ENCODE measurements around the gene ITGB1. TPM values are rescaled to one million over a fixed set of nuclear protein-coding genes. Genes with fewer than 3 reads are reported as not detected.
A peak's percentile ranks its signal among the peaks of the same experiment; 100 is the strongest.

Gene ITGB1
- total and polyA plus RNA-seq, 2 donors from 2014 or later = 156 to 410 TPM

DNA sequence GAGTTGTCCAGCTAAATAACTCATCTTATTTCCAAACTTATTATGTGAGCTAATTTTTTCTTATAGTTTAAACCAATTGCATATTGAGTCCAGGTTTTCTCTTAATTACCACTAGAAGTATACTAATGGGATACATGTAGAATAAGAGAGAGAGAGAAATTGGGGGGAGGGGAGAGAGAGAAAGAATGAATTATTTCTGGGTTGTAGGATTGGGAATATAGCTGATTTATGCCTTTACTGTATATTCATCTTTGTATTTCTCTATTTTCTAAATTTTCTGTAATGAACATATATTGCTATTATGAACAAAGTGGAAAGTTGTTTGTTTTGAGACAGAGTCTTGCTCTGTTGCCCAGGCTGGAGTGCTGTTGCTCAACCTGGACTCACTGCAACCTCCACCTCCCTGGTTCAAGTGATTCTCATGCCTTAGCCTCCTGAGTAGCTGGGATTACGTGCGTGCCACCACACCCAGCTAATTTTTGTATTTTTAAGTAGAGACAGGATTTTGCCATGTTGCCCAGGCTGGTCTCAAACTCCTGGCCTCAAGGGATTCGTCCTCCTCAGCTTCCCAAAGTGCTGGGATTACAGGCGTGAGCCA is 26.1 kb upstream of the ITGB1 start:
- no peaks in the 10 kb centered on the region for H3K27me3 ChIP-seq (ENCODE audit: control insufficient read depth, insufficient read depth, low read length)
- H3K36me3 ChIP-seq (ENCODE audit: control insufficient read depth in 2 of 3, insufficient read depth in 3 of 3, low read length in 3 of 3) = no peaks in the 10 kb centered on the region
- DNase-seq (no peak), FAIRE-seq (no peak)
- no peak overlapping the region for H3K4me3 ChIP-seq (ENCODE audit: low read length in 3 of 3)
- no peak overlapping the region for H3K9ac ChIP-seq (ENCODE audit: low read length in 3 of 3)
- H3K27ac ChIP-seq (ENCODE audit: low read depth in 2 of 2, low read length in 2 of 2) = no peak overlapping the region
- intact Hi-C loops (cut with DNase I) = no loop called here
- TF ChIP-seq, protein P1, sequence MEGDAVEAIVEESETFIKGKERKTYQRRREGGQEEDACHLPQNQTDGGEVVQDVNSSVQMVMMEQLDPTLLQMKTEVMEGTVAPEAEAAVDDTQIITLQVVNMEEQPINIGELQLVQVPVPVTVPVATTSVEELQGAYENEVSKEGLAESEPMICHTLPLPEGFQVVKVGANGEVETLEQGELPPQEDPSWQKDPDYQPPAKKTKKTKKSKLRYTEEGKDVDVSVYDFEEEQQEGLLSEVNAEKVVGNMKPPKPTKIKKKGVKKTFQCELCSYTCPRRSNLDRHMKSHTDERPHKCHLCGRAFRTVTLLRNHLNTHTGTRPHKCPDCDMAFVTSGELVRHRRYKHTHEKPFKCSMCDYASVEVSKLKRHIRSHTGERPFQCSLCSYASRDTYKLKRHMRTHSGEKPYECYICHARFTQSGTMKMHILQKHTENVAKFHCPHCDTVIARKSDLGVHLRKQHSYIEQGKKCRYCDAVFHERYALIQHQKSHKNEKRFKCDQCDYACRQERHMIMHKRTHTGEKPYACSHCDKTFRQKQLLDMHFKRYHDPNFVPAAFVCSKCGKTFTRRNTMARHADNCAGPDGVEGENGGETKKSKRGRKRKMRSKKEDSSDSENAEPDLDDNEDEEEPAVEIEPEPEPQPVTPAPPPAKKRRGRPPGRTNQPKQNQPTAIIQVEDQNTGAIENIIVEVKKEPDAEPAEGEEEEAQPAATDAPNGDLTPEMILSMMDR (IDR thresholded peaks at IDR 0.05; ENCODE audit: borderline replicate concordance, extremely low read depth, insufficient read depth) = no peak
- peaks cover 0 to 19% (median 3%) of the 10 kb centered on the region in 3 donors for H3K4me1 ChIP-seq (ENCODE audit: control insufficient read depth in 2 of 3, insufficient read depth in 2 of 3, low read depth in 1 of 3, low read length in 3 of 3)
- H3K9me3 ChIP-seq (ENCODE audit: control insufficient read depth in 2 of 3, insufficient read depth in 1 of 3, low read length in 3 of 3) = no peaks in the 10 kb centered on the region

DNA sequence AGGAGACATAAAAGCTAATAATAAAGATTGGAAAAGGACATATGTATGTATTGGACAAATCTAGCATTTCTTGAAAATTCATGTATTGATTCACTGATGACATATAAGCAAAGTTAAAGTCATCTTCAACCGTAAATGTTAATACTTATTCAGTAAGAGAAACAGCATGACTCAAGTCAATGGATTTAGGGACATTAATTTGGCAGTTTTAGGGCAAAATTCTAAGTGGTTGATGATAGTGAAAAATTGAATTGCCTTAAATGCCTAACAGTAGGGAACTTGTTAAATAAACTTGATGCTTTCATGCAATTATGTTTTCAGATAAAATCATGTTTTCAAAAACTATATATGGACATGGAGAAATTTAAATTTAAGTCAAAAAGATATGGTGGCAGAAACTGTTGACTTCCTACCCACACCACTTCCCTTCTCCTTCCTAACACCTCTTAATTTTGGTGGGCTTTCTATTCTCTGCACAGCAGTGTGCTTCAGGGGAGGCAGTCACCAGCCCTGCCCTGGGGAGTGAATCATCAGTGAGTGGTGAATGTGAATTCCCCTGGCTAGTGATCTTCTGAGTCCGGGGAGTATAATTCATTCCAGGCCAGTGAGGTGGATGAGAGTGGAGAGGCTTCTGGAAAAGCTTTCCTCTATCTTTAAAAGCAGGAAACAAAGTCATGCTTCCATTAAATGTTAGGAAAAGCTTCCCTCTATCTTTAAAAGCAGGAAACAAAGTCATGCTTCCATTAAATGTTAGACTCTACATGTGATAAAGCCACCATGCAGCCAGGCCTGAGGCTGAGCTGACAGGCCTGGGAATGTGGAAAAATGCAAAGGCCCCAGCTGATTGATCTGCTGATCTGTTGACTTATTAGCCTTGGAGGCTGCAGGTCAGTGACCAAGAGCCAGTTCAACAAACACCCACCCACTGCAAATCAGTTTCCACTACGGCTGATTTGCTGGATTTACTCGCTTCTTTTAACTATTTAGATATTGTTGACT is 25.2 kb upstream of the ITGB1 start:
- H3K27ac ChIP-seq (ENCODE audit: low read depth in 2 of 2, low read length in 2 of 2) = peak overlapping the region in 1 of 2 donors; percentile 37
- intact Hi-C loops (cut with DNase I) = no loop called here
- FAIRE-seq = no peak

DNA sequence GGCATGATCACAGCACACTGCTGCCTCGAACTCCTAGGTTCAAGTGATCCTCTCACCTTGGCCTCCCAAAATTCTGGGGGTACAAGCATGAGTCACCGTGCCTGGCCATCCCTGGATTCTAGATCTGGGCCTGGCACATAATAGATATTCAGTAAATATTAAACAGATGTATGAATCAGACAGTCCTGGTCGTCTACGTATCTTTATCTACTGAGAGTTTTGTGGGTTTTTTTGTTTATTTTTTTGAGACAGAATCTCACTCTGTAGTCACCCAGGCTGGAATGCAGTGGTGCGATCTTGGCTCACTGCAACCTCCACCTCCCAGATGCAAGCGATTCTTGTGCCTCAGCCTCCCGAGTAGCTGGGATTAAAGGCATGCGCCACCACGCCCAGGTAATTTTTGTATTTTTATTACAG is 24.3 kb upstream of the ITGB1 start:
- TF ChIP-seq, protein P1 (IDR thresholded peaks at IDR 0.05; ENCODE audit: borderline replicate concordance, extremely low read depth, insufficient read depth) = no peak
- Histone ChIP-seq H3K9ac (ENCODE audit: low read length in 3 of 3) (no peak overlapping the region), H3K27ac (ENCODE audit: low read depth in 2 of 2, low read length in 2 of 2) (peak overlapping the region; percentile 53 to 96), H3K4me1 (ENCODE audit: control insufficient read depth in 2 of 3, insufficient read depth in 2 of 3, low read depth in 1 of 3, low read length in 3 of 3) (peaks cover 0 to 19% (median 3%) of the 10 kb centered on the region in 3 donors), H3K27me3 (ENCODE audit: control insufficient read depth, insufficient read depth, low read length) (no peaks in the 10 kb centered on the region), H3K9me3 (ENCODE audit: control insufficient read depth in 2 of 3, insufficient read depth in 1 of 3, low read length in 3 of 3) (no peaks in the 10 kb centered on the region), H3K4me3 (ENCODE audit: low read length in 3 of 3) (no peak overlapping the region), H3K36me3 (ENCODE audit: control insufficient read depth in 2 of 3, insufficient read depth in 3 of 3, low read length in 3 of 3) (no peaks in the 10 kb centered on the region)
- FAIRE-seq (no peak), DNase-seq (no peak)
- intact Hi-C loops (cut with DNase I) = no loop called here

More for the DNA sequence above, 25.2 kb upstream of the ITGB1 start:
- Histone ChIP-seq H3K9ac (ENCODE audit: low read length in 3 of 3) (no peak overlapping the region), H3K27me3 (ENCODE audit: control insufficient read depth, insufficient read depth, low read length) (no peaks in the 10 kb centered on the region), H3K9me3 (ENCODE audit: control insufficient read depth in 2 of 3, insufficient read depth in 1 of 3, low read length in 3 of 3) (no peaks in the 10 kb centered on the region), H3K4me3 (ENCODE audit: low read length in 3 of 3) (no peak overlapping the region), H3K4me1 (ENCODE audit: control insufficient read depth in 2 of 3, insufficient read depth in 2 of 3, low read depth in 1 of 3, low read length in 3 of 3) (peaks cover 0 to 19% (median 3%) of the 10 kb centered on the region in 3 donors), H3K36me3 (ENCODE audit: control insufficient read depth in 2 of 3, insufficient read depth in 3 of 3, low read length in 3 of 3) (no peaks in the 10 kb centered on the region)
- no peak for DNase-seq
- TF ChIP-seq, protein P1 (IDR thresholded peaks at IDR 0.05; ENCODE audit: borderline replicate concordance, extremely low read depth, insufficient read depth) = no peak
